ENCODE results near the gene SUN1. TPM values are rescaled to one million over a fixed set of nuclear protein-coding genes. Genes with fewer than 3 reads are reported as not detected.

The SUN1 gene
- total and polyA plus RNA-seq, 2 of the 8 experiments (the other 6 are each of a cell fraction or from before 2014, with no cell fraction given): 108 to 158 TPM

DNA sequence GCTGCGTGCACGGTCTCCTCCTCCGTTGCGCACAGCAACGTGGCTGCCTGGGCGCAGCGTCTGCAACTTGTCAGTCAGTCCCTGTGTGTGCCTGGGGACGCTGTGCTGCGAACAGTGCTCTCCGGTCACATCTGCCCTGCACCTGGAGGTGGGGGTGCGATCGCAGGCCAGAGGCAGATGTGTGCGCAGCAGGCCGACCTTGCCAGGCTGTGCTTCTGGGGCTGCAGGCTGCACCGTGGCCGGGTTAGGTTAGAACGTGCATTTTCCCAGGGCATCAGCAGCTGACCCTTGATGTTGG is 35.9 kb downstream of the SUN1 start:
- TF ChIP-seq KDM1A (IDR thresholded peaks at IDR 0.05; ENCODE audit: borderline replicate concordance, low read length) (no peak), SIN3A (conservative IDR thresholded peaks at IDR 0.05 in 1 of 2, IDR thresholded peaks at IDR 0.05 in 1 of 2; ENCODE audit: low read depth in 1 of 2, low read length in 2 of 2) (no peak), HDAC6 (IDR thresholded peaks at IDR 0.05; ENCODE audit: low read depth, low read length) (no peak), HDAC2 (IDR thresholded peaks at IDR 0.05; ENCODE audit: borderline replicate concordance in 1 of 2, low read depth in 2 of 2, low read length in 2 of 2) (no peak), SRF (IDR thresholded peaks at IDR 0.05; ENCODE audit: low read depth, low read length) (no peak), MAFK (IDR thresholded peaks at IDR 0.05; ENCODE audit: low read depth, low read length) (no peak), CEBPB (IDR thresholded peaks at IDR 0.05; ENCODE audit: low read depth, low read length) (no peak), ASH2L (IDR thresholded peaks at IDR 0.05; ENCODE audit: low read length) (no peak), RXRA (IDR thresholded peaks at IDR 0.05; ENCODE audit: insufficient read depth, low read depth, low read length) (no peak), RNF2 (IDR thresholded peaks at IDR 0.05; ENCODE audit: borderline replicate concordance, low read depth, low read length, missing control alignments, poor library complexity, severe bottlenecking) (no peak)
- TF ChIP-seq, protein P1, sequence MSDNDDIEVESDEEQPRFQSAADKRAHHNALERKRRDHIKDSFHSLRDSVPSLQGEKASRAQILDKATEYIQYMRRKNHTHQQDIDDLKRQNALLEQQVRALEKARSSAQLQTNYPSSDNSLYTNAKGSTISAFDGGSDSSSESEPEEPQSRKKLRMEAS (IDR thresholded peaks at IDR 0.05): no peak
- TF ChIP-seq, protein P2, sequence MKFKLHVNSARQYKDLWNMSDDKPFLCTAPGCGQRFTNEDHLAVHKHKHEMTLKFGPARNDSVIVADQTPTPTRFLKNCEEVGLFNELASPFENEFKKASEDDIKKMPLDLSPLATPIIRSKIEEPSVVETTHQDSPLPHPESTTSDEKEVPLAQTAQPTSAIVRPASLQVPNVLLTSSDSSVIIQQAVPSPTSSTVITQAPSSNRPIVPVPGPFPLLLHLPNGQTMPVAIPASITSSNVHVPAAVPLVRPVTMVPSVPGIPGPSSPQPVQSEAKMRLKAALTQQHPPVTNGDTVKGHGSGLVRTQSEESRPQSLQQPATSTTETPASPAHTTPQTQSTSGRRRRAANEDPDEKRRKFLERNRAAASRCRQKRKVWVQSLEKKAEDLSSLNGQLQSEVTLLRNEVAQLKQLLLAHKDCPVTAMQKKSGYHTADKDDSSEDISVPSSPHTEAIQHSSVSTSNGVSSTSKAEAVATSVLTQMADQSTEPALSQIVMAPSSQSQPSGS (IDR thresholded peaks at IDR 0.05; ENCODE audit: low read length): no peak
- CTCF ChIA-PET (ENCODE audit: partially characterized antibody): interaction anchor here (1.2 kb wide), 1 partner anchor 31 kb away, joined by 3 read pairs; no protein-coding TSS in a partner anchor
- H3K4me1 ChIP-seq (replicated peaks in 1 of 4; ENCODE audit: control insufficient read depth in 3 of 4, insufficient read depth in 4 of 4, low read length in 3 of 4): no peaks in the 10 kb centered on the region
- peaks cover 9 to 55% (median 45%) of the 10 kb centered on the region in 4 experiments; a peak in 7 of 8 replicates for H3K36me3 ChIP-seq (ENCODE audit: control insufficient read depth in 2 of 4, insufficient read depth in 4 of 4, low read length in 3 of 4)
- no peaks in the 10 kb centered on the region for H3K23me2 ChIP-seq (ENCODE audit: low read depth, low read length)
- no peak overlapping the region for H2BK15ac ChIP-seq (ENCODE audit: low read length)
- H2BK20ac ChIP-seq (ENCODE audit: low read length): no peak overlapping the region
- no peak overlapping the region; the same call in 1 of the 2 replicates for H2BK5ac ChIP-seq (ENCODE audit: low read depth, low read length)
- no peaks in the 10 kb centered on the region; a peak in 1 of 4 replicates for H3K79me2 ChIP-seq (ENCODE audit: control insufficient read depth in 1 of 2, insufficient read depth in 2 of 2, low read length in 2 of 2)
- H3K79me1 ChIP-seq (ENCODE audit: low read depth, low read length): peaks cover 6% of the 10 kb centered on the region
- H3K4me2 ChIP-seq (ENCODE audit: insufficient read depth in 1 of 2, low read depth in 2 of 2, low read length in 2 of 2): no peak overlapping the region
- no peak overlapping the region for H3K56ac ChIP-seq (replicated peaks; ENCODE audit: insufficient read length, low read depth, low read length)
- no peak overlapping the region for H2AFZ ChIP-seq (ENCODE audit: low read length)
- H3K9ac ChIP-seq (replicated peaks in 1 of 4; ENCODE audit: extremely low read depth in 1 of 4, low read depth in 3 of 4, low read length in 3 of 4): no peak overlapping the region
- H4K5ac ChIP-seq (ENCODE audit: insufficient read length, low read depth, low read length): no peak overlapping the region
- no peak overlapping the region for H4K91ac ChIP-seq (replicated peaks; ENCODE audit: insufficient read length, low read length)
- WGBS, 2 experiments (ENCODE audit: extremely low coverage in 1 of 2, insufficient coverage in 1 of 2, insufficient read length in 1 of 2, insufficient replicate concordance in 2 of 2, low coverage in 1 of 2, low lambda C conversion rate in 2 of 2, missing lambda C conversion rate in 1 of 2): 95% methylated on average over 17 of the region's 17 CpGs; no CpG with 5 or more reads in 1 of the 2 experiments
- no peak for FAIRE-seq
- H4K8ac ChIP-seq (ENCODE audit: extremely low read depth, insufficient read depth, low read length): no peak overlapping the region
- no peak overlapping the region for H3K14ac ChIP-seq (ENCODE audit: insufficient read length)
- no peak overlapping the region for H3K18ac ChIP-seq (ENCODE audit: extremely low read depth, low read length)
- no peak overlapping the region for H2BK12ac ChIP-seq (ENCODE audit: low read depth, low read length)
- H3K4me3 ChIP-seq (ENCODE audit: extremely low read depth in 1 of 4, insufficient read depth in 2 of 4, low read depth in 3 of 4, low read length in 4 of 4): no peak overlapping the region
- no peak overlapping the region for H3K23ac ChIP-seq (ENCODE audit: insufficient read length)
- H3K4ac ChIP-seq (replicated peaks; ENCODE audit: insufficient read length, low read depth, low read length): no peak overlapping the region
- POLR2A ChIA-PET (ENCODE audit: partially characterized antibody): interaction anchor here (1.0 kb wide), 1 partner anchor 9 kb away, joined by 3 read pairs; no protein-coding TSS in a partner anchor
- H4K20me1 ChIP-seq (replicated peaks in 1 of 2; ENCODE audit: control insufficient read depth in 1 of 2, insufficient read depth in 2 of 2, low read length in 2 of 2): peaks cover 5 to 10% of the 10 kb centered on the region in 2 experiments
- H3K27me3 ChIP-seq (replicated peaks in 1 of 4; ENCODE audit: control insufficient read depth in 3 of 4, extremely low read depth in 1 of 4, insufficient read depth in 3 of 4, low read length in 3 of 4): no peaks in the 10 kb centered on the region
- no peak overlapping the region for H2AK5ac ChIP-seq (ENCODE audit: low read depth, low read length)
- H3K27ac ChIP-seq (ENCODE audit: low read depth, low read length): no peak overlapping the region
- DNase-seq (ENCODE audit: low read depth in 1 of 2, low spot score in 2 of 2): no peak
- no peak overlapping the region for H2BK120ac ChIP-seq (replicated peaks; ENCODE audit: low read depth, low read length)
- no peaks in the 10 kb centered on the region for H3K9me3 ChIP-seq (ENCODE audit: insufficient read depth in 2 of 2, low read depth in 1 of 2, low read length in 1 of 2)
